Retinal pigment epithelial cell (primary cell): ENCODE results near the gene PITPNC1.

ENCODE experiments used
- DNase-seq: peaks from one replicate; pipeline ENCODE4 v3.0.0-alpha.2; 2010; ENCODE audit warnings: low read depth
- H3K4me3 ChIP-seq: 2 replicates; pipeline ENCODE4 v1.5.1; 2011; ENCODE audit warnings: mild to moderate bottlenecking, low read length, control low read depth, moderate library complexity
- TF ChIP-seq, protein P1 (sequence below): conservative IDR thresholded peaks from 2 replicates; pipeline ENCODE4 v1.5.1; 2011; ENCODE audit warnings: low read depth, low read length, control low read depth, inconsistent platforms

The PITPNC1 gene

DNA sequence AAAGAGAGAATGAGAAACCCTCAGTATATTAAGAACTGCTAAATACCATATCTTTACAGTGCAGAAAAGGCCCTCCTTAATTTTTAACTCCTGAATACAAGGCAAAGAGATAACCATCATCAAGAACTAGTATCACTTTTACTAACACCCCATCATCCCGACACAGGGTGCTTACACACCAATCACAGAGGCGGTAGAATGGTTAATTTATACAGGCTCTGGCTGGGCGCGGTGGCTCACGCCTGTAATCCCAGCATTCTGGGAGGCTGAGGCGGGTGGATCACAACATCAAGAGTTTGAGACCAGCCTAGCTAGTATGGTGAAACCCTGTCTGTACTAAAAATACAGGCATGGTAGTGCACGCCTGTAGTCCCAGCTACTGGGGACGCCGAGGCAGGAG, 14.9 kb upstream of the PITPNC1 start:
- H3K4me3 ChIP-seq, result no peak overlapping the region
- DNase-seq, result no peak
- TF ChIP-seq, protein P1, sequence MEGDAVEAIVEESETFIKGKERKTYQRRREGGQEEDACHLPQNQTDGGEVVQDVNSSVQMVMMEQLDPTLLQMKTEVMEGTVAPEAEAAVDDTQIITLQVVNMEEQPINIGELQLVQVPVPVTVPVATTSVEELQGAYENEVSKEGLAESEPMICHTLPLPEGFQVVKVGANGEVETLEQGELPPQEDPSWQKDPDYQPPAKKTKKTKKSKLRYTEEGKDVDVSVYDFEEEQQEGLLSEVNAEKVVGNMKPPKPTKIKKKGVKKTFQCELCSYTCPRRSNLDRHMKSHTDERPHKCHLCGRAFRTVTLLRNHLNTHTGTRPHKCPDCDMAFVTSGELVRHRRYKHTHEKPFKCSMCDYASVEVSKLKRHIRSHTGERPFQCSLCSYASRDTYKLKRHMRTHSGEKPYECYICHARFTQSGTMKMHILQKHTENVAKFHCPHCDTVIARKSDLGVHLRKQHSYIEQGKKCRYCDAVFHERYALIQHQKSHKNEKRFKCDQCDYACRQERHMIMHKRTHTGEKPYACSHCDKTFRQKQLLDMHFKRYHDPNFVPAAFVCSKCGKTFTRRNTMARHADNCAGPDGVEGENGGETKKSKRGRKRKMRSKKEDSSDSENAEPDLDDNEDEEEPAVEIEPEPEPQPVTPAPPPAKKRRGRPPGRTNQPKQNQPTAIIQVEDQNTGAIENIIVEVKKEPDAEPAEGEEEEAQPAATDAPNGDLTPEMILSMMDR, result no peak

DNA sequence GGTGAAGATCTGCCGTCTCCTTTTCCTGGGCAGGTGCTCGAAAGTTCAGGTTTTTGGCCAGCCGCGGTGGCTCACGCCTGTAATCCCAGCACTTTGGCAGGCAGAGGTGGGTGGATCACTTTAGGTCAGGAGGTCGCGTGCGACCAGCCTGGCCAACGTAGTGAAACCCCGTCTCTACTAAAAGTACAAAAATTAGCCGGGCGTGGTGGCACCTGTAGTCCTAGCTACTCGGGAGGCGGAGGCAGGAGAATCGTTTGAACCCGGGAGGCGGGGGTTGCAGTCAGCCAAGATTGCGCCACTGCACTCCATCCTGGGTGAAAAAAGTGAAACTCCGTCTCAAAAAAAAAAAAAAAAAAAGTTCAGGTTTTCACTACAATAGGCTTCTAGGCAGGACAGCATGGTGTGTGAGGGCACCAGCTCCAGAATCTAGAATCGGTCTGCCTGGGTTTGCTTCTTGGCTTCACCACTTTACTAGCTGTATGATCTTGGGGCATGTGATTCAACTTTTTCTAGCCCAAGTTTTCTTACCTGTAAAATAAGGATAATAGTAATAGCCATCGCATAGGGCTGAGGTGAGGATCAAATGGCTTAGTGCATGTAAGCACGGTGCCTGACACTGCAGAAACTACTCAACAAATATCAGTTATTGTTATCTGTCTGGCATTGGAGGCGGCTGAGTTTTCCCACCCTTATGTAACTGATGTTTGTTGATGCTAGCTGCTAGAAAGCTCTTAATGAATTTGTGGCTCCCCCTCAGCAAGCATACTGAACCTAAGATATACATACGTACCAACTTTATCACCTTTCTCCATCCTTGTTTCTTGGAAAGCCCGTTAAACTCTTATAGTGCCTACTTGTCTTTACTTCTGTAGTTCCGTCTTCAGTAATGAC, 12.0 kb upstream of the PITPNC1 start:
- DNase-seq, result no peak
- peak overlapping the region; percentile 99 for H3K4me3 ChIP-seq
- TF ChIP-seq, protein P1, result no peak

DNA sequence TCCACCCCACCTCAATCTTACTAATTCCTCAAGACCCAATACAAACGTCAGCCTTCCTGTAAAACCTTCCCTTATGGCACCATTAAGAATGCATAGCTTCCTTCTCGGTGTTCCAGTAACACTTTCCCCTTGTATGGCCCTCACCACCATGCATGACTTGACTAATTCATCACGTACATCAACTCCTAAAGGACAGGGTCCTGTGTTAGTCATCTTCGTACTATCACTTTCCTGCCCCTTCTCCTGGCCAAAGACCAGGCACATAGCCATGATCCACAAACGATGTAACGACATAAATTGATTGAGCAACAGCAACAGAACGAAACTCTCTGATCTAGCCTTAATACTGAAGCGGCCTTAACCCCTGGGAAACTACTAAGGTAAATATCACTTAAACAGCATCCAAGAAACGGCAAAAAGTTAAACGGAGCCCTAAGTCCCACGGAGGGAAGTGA, 11.3 kb upstream of the PITPNC1 start:
- H3K4me3 ChIP-seq, result peak overlapping the region; percentile 99
- TF ChIP-seq, protein P1, result no peak
- no peak for DNase-seq

DNA sequence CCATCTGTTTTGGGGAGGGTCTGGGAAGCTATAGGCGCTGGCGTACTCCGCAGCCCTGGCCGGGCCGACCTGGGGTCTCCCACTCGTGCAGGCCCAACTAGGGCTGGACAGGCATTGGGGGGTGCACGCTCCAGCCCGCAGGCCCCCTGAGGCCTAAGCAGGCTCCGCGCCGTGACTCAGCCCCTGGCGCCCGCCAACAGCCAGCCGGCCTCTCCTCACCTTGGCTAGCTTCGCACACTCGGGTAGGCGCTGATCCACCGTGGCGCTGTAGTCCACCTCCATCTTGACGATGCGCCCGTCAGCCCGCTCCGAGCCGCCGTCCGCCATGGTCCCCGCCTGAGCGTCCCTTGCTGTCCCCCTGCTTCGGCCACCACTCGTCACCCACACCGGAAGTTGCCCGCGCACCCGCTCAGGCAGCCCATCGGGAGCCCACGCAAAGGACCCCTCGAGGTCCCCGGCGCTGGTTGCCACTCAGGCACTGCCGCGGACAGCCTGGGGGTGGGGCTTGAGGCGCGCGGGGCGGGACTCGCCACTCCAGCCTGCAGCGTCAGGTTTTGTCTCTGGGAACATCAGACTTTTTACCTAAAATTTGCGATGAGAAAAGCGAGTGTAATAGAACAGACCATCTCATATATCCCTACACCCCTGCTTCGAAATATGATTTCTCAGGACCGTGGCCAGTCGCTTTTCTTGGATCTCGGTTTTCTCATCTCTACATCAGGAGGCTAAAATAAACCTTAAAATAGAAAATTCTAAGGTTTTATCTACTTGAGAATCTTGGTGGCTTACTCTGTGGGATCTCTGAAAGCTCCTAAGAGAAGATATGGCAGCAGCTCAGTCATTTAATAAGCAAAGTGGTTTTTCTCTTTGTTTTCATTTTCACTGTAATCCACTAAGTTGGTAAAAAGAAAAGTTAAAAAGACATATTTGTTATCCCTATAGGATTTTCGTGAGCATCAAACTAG, 10.6 kb upstream of the PITPNC1 start, which contains the start of gene PSMD12:
TSS of gene PSMD12 (minus strand) at position 385 of the 965 bp plus-strand sequence. CDS start at position 327, 58 bp downstream.
- no peak for DNase-seq
- TF ChIP-seq, protein P1, result no peak
- H3K4me3 ChIP-seq, result peak within 1 kb of the TSS; percentile 99

DNA sequence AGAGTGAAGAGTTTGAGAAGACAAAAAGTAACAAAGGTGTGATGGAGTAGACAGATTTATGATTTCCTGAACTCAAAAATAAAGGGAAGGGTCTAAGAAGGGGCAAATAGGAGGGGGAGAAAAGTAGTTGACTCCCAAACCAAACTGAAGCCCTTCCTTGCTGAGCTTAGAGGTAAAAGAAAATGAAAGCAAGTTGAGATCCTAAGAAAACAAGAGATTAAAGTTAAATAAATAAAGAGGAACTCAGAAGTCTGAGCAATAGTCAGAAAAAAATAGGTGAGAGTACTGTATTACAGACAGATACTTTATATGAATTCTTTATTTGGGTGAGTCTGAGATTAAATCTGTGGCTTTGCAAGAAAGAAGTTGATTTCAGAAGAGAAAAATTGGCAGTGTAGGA, 7.4 kb upstream of the PITPNC1 start:
- TF ChIP-seq, protein P1, result no peak
- H3K4me3 ChIP-seq, result no peak overlapping the region
- DNase-seq, result no peak

DNA sequence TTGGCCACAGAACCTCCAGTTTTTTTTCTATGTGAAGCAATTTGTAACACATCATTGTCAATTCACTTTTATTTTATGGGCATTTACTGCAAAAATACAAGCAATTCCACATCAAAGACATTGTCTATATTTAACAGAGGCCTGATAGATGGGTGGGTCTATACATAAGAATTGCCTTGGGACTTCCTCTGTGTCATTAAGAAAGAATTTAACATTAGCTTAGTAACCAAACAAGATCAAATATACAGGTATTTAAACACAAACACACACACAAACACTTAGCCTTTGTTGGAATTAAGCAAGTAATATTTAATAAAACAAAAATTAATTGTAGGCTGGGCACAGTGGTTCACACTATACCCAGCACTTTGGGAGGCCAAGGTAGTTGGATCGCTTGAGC, 4.3 kb upstream of the PITPNC1 start:
- DNase-seq, result no peak
- TF ChIP-seq, protein P1, result no peak
- H3K4me3 ChIP-seq, result no peak overlapping the region
